GM10266 (cell line): Measurements from ENCODE around the gene ZNF385B.

ENCODE experiments used
- DNase-seq: peaks from one replicate; pipeline ENCODE4 v3.0.0; 2012; ENCODE audit errors: extremely low spot score
- CTCF ChIP-seq: IDR thresholded peaks from 2 replicates; pipeline ENCODE4 v1.5.1; 2012; ENCODE audit warnings: mild to moderate bottlenecking, low read depth; ENCODE audit not compliant: control insufficient read depth, insufficient read depth; ENCODE audit errors: missing control alignments

Gene ZNF385B

GRCh38 chr2:179440642-179441251 lies 420.7 kb downstream of the ZNF385B start:
- TF ChIP-seq CTCF, result peak; percentile 64
- DNase-seq, result peak; percentile 17

- TF ChIP-seq CTCF, result no peak
Observed at GRCh38 chr2:179438654-179439053, 422.8 kb downstream of the ZNF385B start.

GRCh38 chr2:179437430-179437829 lies 424.0 kb downstream of the ZNF385B start:
- TF ChIP-seq CTCF, result no peak
- no peak for DNase-seq

More at GRCh38 chr2:179438654-179439053, 422.8 kb downstream of the ZNF385B start:
- DNase-seq, result no peak

GRCh38 chr2:179435566-179435965 lies 425.8 kb downstream of the ZNF385B start:
- TF ChIP-seq CTCF, result no peak

GRCh38 chr2:179435000-179435399 lies 426.4 kb downstream of the ZNF385B start:
- TF ChIP-seq CTCF, result no peak
- no peak for DNase-seq

More at GRCh38 chr2:179435566-179435965, 425.8 kb downstream of the ZNF385B start:
- no peak for DNase-seq

- TF ChIP-seq CTCF, result no peak
Observed at GRCh38 chr2:179434357-179434756, 427.1 kb downstream of the ZNF385B start.

GRCh38 chr2:179432751-179433150 lies 428.7 kb downstream of the ZNF385B start:
- no peak for TF ChIP-seq CTCF
- no peak for DNase-seq

More at GRCh38 chr2:179434357-179434756, 427.1 kb downstream of the ZNF385B start:
- DNase-seq, result no peak
